Endothelial cell (in vitro differentiated cells): ENCODE data around the gene TOMM34. TPM values are rescaled to one million over a fixed set of nuclear protein-coding genes. Genes with fewer than 3 reads are reported as not detected.

Source experiments
- DNase-seq: peaks from one replicate; pipeline ENCODE4 v3.0.0; 2021; ENCODE audit warnings: low spot score
- H3K27ac Mint-ChIP-seq: one replicate; pipeline ENCODE4 v1.8.0; 2021; ENCODE audit warnings: mixed read lengths, inconsistent platforms; ENCODE audit not compliant: unreplicated experiment
- H3K27me3 Mint-ChIP-seq: one replicate; pipeline ENCODE4 v1.8.0; 2021; ENCODE audit warnings: mild to moderate bottlenecking, moderate library complexity, mixed read lengths, inconsistent platforms; ENCODE audit not compliant: unreplicated experiment
- H3K36me3 Mint-ChIP-seq: one replicate; pipeline ENCODE4 v1.8.0; 2021; ENCODE audit warnings: mild to moderate bottlenecking, low read depth, mixed read lengths, inconsistent platforms; ENCODE audit not compliant: unreplicated experiment
- H3K4me1 Mint-ChIP-seq: one replicate; pipeline ENCODE4 v1.8.0; 2021; ENCODE audit warnings: mild to moderate bottlenecking, mixed read lengths, inconsistent platforms; ENCODE audit not compliant: unreplicated experiment
- H3K4me3 Mint-ChIP-seq: one replicate; pipeline ENCODE4 v1.8.0; 2021; ENCODE audit warnings: mild to moderate bottlenecking, mixed read lengths, inconsistent platforms; ENCODE audit not compliant: unreplicated experiment
- H3K9me3 Mint-ChIP-seq: one replicate; pipeline ENCODE4 v1.8.0; 2021; ENCODE audit warnings: mixed read lengths, inconsistent platforms; ENCODE audit not compliant: unreplicated experiment
- CTCF ChIP-seq: fragments of 200-600 bp; sonication (generic); IDR thresholded peaks from one replicate; pipeline ENCODE4 v1.5.0; 2021; ENCODE audit warnings: antibody characterized with exemption; ENCODE audit not compliant: unreplicated experiment
- total RNA-seq: library from RNA; stranded (reverse); fragmentation: NEBNext Ultra II Directional; extraction: Animal tissue kit (Norgen Biotek cat#: 25700); gene quantifications from one replicate; pipeline ENCODE4 v1.2.1, GENCODE V29; 2021; ENCODE audit not compliant: unreplicated experiment

The TOMM34 gene
- total RNA-seq, 1 donor from 2014 or later, result 46.2 TPM

- TF ChIP-seq CTCF, result no peak
- H3K36me3 Mint-ChIP-seq, result peaks cover 21% of the 10 kb centered on the region
- no peaks in the 10 kb centered on the region for H3K4me1 Mint-ChIP-seq
- DNase-seq, result no peak
- H3K4me3 Mint-ChIP-seq, result no peak overlapping the region
- H3K9me3 Mint-ChIP-seq, result no peaks in the 10 kb centered on the region
- H3K27ac Mint-ChIP-seq, result no peak overlapping the region
- peaks cover 9% of the 10 kb centered on the region for H3K27me3 Mint-ChIP-seq
Measured at GRCh38 chr20:44938637-44939036, 21.6 kb downstream of the TOMM34 start.

- H3K36me3 Mint-ChIP-seq, result peaks cover 13% of the 10 kb centered on the region
- no peaks in the 10 kb centered on the region for H3K4me1 Mint-ChIP-seq
- no peak for DNase-seq
- H3K27me3 Mint-ChIP-seq, result peaks cover 4% of the 10 kb centered on the region
- no peak overlapping the region for H3K4me3 Mint-ChIP-seq
- H3K9me3 Mint-ChIP-seq, result no peaks in the 10 kb centered on the region
- no peak overlapping the region for H3K27ac Mint-ChIP-seq
- no peak for TF ChIP-seq CTCF
Measured at GRCh38 chr20:44936510-44936909, 23.7 kb downstream of the TOMM34 start.

- no peak for DNase-seq
- Mint-ChIP-seq H3K4me3 (no peak overlapping the region), H3K9me3 (no peaks in the 10 kb centered on the region), H3K4me1 (no peaks in the 10 kb centered on the region), H3K27me3 (no peaks in the 10 kb centered on the region), H3K27ac (no peak overlapping the region), H3K36me3 (peaks cover 5% of the 10 kb centered on the region)
- TF ChIP-seq CTCF, result no peak
Measured at GRCh38 chr20:44932916-44933315, 27.3 kb downstream of the TOMM34 start.

- peaks cover 5% of the 10 kb centered on the region for H3K36me3 Mint-ChIP-seq
- H3K4me1 Mint-ChIP-seq, result no peaks in the 10 kb centered on the region
- no peaks in the 10 kb centered on the region for H3K9me3 Mint-ChIP-seq
- DNase-seq, result no peak
- H3K27me3 Mint-ChIP-seq, result no peaks in the 10 kb centered on the region
- H3K4me3 Mint-ChIP-seq, result no peak overlapping the region
- no peak for TF ChIP-seq CTCF
- no peak overlapping the region for H3K27ac Mint-ChIP-seq
Measured at GRCh38 chr20:44931911-44932310, 28.3 kb downstream of the TOMM34 start.

GRCh38 chr20:44930517-44931168 lies 29.6 kb downstream of the TOMM34 start:
- no peaks in the 10 kb centered on the region for H3K27me3 Mint-ChIP-seq
- no peaks in the 10 kb centered on the region for H3K4me1 Mint-ChIP-seq
- no peak for TF ChIP-seq CTCF
- peaks cover 5% of the 10 kb centered on the region for H3K36me3 Mint-ChIP-seq
- H3K4me3 Mint-ChIP-seq, result no peak overlapping the region
- no peak overlapping the region for H3K27ac Mint-ChIP-seq
- no peak for DNase-seq
- H3K9me3 Mint-ChIP-seq, result no peaks in the 10 kb centered on the region
